HUDEP-2 (cell line): ENCODE measurements around the gene SPSB4.
"Not testable (repeated sequence)": the region's sequence is repeated elsewhere in the genome, so short reads cannot be mapped to it uniquely, and the experiment has no call there.

Experiments
- DNase-seq, 76 experiments: peaks; one replicate each; lab custom pipeline; 2025; ENCODE audit not compliant: unreplicated experiment in 76 of 76; lab: John Stamatoyannopoulos, UW

Gene SPSB4

DNA sequence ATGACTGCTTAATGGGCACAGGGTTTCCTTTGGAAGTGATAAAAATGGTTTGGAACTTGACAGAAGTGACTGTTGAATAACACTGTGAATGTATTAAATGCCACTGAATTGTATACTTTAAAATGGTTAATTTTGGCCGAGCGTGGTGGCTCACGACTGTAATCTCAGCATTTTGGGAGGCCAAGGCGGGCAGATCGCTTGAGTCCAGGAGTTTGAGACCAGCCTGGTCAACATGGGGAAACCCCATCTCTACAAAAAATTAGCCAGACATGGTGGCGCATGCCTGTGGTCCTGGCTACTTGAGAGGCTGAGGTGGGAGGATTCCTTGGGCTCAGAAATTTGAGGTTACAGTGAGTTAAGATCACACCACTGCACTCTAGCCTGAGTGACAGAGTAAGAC, 62.5 kb downstream of the SPSB4 start:
- DNase-seq: not testable (repeated sequence)

DNA sequence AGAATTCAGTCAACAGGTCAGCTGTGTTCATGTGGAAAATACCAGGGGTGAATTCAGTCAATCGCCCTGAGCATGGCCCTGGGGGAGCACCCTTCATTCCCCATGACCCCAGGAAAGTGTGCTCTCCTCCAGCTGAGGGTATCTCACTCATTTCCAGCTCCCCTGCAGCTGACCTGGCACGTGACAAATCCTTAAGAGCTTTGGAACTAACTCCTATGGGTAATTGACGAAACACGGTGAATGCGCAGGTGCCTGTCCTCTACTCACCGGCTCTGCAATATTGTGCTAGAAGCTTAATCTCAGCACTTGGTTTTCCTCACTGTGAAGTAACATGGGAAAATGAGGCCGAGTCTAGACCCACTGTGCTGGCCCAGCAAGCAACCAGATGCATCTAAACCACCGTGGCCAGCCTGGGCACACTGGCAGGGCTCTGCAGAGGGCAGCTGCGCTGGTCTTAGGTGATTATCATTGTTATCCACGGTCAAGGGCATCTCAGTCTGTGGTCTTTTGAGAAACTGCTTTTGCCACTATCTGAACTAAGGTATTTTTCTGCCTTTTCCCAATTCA, 63.1 kb downstream of the SPSB4 start:
- no peak for DNase-seq

DNA sequence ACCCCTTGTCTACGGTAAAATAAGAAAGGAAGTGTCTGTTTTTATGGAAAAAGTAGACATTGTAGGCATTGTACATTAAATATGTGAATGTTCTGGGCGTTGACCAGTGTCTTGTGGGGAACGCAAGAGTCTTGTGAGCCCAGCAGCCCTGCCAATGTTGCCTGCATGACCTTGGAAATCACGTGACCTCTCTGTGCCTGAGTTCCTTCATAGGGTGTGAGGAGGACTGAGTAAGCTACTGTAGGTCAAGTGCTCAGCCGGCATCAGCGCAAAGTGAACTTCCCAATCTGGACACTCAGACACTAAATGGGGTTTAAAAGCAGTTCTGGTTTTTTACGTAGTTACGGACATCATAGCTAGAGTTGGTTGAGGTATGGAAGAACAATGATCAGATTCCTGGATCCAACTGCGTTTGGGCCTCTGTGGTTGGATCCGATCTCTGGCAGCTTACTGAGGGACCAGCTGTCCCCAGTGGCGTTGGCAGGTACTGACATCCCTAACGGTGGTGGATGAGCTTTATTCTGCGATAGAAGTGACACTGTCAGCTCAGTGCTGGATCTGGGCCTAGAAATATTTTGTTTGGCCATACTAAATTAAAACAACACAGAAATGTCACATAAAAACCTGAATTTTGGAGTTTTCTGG, 63.8 kb downstream of the SPSB4 start:
- no peak for DNase-seq

DNA sequence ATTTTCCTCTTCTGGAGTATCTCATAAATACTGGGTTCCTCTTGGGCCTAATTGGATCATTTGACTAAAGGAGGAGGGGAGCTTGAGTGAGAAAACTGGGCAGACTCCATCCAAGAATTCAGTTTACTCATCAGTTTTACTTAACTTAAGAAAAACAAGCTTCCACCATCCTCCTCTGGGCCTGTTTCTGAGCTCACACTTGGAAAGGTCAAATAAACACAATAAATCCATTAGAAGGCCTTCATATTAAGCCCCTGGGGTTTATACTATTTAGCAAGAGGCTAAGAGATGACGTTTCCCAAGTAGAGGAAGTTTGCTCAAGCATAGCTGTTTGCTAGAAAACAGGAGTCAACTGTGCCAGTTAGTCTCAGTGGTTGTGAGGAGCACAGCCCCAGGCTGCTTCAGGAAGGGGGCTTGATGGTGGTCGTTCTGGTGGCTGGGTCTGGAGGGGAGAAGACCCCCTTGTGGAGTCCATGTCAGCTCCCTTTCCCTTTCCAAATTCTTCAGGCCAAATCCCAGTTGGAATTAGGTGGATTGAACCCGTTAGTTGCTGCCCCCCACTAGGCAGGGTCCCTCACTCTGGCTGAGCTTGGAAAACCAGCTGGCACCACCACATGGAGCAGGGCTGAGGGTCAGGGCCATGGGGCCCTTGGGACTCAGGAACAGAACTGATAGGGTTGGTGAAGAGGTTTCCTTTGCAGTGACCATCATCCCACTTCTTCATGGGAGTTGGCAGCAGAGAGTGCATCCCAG, 64.8 kb downstream of the SPSB4 start:
- DNase-seq: no peak

DNA sequence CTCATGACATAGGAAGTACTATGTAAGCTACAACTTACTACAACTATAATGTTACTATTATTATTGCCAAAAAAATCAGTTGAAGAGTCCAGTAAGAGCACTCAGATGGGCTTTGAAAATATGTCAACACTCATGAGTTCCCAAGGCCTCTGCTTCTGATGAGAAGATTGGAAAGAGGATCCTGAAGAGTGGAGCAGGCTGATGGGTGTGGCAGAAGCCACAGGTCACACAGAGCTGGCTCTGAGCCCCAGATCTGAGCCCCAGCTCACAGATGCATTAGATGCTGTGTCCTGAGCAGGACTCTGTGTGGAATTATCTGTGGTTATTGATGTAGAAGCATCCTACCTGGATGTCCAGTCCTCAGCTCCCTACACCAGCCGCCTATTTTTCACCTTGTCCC, 65.6 kb downstream of the SPSB4 start:
- no peak for DNase-seq

DNA sequence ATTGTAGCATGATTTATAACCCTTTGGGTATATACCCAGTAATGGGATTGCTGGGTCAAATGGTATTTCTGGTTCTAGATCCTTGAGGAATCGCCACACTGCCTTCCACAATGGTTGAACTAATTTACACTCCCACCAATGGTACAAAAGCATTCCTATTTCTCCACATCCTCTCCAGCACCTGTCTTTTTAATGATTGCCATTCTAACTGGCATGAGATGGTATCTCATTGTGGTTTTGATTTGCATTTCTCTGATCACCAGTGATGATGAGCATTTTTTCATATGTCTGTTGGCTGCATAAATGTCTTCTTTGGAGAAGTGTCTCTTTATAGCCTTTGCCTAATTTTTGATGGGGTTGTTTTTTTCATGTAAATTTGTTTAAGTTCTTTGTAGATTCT, 66.8 kb downstream of the SPSB4 start:
- DNase-seq: not testable (repeated sequence)

DNA sequence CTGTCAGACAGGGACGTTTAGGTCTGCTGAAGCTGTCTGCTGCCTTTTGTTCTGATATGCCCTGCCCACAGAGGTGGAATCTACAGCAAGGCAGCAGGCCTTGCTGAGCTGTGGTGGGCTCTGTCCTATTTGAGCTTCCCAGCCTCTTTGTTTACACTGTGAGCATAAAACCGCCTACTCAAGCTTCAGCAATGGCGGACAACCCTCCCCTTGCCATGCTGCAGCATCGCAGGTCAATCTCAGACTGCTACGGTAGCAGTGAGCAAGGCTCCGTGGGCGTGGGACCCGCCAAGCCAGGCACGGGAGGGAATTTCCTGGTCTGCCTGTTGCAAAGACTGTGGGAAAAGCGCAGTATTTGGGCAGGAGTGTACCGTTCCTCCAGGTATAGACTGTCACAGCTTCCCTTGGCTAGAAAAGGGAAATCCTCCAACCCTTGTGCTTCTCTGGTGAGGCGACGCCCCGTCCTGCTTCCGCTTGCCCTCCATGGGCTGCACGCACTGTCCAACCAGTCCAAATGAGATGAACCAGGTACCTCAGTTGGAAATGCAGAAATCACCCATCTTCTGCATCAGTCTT, 71.4 kb downstream of the SPSB4 start:
- no peak for DNase-seq

DNA sequence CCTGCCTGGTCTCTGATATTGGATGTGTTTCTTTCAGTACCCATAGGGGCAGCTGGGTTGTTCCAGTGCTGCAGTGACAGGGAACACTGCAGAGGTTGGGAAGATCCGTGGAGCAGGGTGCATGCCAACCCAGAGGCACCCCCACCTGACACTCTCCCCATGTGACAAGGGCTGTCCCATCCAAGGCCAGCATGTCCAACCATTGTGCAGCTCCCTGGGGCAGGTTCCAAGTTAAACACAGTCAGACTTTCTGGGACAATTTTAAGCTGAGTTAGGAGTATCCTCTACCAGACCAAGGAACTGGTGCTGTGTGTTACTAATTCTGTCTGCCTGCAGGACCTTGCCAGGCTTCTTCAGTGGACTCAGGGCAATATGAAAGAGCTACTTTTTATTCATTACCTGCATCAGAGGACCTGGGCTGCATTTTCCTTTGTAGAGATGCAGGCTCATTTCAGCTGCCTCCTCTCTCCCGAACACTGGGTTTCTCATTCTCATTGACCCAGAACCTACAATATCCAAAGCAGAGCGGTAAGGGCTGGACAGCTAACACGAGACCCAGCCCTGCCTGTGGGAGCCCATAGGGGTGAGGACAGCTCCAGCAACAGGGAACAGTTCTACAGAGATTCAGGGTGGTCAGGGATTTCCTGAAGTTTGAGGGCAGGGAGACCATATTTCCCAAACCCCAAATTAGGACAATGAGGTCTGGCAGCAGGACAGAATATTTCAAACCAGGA, 72.7 kb downstream of the SPSB4 start:
- no peak for DNase-seq

DNA sequence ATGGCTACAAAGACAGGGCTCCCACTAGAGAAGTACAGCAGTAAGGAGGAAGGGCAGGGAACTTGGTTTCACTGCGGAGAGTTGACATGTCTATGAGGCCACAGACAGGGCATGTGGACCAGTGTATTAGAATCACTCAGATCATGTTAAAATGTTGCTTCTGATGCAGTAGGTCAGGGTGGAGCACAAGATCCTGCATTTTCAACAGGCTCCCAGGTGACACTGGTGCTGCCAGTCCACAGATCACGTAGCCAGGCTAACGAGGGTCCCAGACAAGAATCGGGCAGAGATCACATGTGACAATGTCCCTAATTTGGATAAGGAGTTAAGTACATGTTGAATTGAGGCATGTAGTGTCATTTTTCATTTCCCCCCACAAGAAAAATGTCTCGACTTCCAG, 73.6 kb downstream of the SPSB4 start:
- no peak for DNase-seq

DNA sequence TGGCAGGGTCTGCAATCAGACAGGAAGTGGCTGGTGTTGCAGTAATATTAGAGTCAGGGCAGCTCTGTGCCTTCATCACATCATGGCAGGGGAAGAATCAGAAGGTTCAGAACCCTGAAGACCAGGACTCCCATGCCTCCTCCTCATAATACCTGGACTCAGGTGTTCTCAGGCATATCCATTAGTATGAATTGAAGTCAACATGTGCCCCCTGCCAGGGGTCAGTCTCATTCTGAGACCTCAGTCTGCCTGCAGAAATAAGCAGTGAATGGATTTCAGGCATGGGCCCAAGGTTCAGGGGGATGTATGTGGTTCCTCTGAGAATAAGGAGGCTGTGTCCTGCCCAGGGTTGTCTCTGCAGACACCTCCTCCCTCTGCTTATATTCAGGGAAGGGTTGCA, 74.2 kb downstream of the SPSB4 start:
- DNase-seq: no peak

DNA sequence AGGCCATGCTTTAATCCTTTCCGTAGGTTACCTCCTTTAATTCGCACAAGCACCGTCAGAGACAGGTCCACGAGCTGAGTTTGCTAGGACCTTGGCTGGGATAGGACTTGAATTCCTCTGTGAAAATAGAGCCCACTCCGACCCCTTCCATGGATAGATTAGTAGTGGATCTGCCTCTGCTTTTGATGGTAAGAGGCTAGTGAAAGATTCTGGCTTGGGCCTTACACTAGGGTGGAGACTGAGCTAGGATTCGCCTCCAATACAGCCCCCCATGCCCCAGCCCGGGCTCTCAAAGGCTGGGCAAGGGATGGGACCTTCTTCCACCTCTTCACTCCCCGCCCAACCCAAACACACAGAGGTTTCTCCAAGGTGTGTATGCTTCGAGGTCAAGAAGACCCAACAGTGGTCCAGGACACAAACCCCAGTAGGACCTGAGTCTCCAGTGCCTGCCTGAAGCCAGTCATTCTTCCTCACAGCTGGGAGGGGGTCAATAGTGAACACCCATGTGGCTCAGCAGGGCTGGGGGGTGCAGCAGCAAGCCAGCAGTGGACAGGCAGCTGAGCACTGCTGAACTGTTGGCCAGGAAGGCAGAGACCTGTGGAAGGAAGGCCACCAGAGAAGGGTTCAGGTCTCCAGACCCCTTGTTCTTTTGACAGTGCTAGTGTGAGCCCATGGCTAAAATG, 75.7 kb downstream of the SPSB4 start:
- DNase-seq: no peak

DNA sequence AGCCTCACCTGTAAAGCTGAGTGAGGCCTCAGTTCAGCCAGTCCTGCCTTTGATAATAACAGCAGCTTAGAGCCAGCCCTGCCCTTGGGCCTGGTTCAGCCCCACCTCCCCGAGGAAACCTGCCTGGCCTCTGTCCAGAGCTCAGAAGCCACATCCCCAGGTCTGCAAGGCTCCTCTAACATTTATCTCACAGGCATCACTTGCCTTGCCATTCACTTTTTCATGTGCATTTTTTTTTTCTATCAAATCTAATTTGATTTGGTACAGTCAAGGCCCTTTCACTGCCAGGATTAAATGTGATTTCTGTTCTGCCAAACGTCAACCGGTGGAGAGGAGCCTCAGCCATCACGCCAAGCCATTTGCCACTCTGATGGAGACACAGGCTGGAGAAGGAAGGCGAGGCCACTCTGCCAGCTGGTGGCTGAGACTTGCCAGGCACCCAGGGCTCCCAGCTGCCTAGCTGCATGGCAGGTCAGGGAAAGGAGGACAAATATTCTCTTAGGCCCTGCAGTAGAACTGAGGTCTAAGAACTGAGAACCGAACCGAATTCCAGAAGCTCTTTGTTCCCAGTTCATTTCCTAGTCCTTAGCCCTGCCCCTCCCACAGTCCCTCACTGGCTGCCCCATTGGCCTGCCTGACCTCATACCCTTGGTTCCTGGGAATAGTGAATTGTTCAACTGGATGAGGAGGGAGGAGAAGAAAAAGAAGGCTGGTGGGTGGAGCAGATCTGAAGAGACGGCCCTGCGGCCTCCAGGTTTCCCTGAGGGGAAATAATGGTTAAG, 76.4 kb downstream of the SPSB4 start:
- DNase-seq: no peak

DNA sequence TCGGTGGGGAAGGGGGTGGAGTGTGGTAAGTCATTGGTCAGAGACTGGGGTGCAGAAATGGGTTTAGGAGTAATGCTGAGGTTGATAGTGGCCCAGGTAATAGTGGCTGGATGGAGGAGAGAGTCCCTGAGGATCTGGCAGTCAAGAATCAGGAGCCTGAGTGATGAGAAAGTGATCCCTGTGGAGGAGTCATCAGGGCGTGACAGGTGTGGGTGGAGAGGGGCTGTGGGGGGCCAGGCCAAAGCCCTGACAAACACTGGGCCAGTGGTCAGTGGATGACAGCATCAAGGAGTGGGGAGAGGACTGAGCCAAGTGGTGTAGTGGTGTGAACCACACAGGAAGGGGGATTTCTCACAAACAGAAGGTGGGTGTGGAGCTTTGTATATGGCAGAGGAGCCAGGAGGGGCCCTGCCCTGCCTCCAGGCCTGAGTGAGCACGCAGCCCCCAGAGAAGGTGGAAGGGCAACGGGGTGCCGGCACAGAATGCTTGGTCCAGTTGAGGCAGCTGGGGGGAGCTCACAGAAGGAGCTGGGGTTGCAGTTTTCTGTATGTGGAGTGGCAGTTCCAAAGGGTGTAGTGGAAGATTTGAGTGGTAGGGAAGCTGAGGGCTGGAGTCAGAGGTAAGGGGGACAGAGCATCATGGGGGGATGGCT, 77.1 kb downstream of the SPSB4 start:
- no peak for DNase-seq

DNA sequence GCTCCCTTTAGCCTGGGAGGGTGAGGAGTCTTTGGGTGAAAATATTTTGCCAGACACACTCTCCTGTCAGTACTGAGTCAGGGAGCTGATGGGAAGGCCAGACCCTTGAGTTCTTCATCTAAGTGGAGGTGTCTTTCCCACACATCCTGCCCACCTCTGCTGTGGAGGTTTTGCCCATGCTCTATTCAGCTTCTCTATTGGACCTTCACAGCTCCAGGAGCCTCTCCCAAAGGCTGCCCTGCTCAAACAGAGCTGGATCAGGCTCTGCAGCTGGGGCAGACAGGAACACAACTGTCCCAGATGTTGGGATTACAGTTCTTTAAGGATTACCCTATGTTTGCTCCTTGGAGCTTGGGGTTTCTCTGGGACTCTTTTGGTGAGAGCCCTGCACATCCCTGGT, 77.9 kb downstream of the SPSB4 start:
- DNase-seq: no peak

DNA sequence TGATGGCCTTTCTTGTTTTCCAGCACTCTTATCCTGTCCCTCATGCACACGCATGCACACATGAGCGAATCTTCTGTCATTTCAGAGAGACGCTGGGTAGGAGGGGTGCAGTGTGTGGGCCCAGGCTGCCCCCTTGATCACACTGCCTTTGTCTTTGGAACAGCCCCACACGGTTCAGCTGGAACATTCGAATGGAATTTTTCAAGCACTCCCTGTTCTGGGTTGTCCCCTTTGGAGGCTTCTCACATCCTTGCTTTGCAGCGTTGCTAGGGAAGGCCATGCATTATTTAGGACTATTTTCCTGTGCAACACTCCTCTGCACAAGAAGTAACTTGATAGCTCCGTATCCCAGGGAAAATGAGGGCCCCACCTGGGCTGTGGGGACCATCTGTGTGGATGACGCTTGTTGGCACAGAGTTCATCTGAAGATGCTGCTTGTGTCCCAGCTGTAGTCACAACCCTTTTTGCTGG, 78.4 kb downstream of the SPSB4 start:
- DNase-seq: no peak

DNA sequence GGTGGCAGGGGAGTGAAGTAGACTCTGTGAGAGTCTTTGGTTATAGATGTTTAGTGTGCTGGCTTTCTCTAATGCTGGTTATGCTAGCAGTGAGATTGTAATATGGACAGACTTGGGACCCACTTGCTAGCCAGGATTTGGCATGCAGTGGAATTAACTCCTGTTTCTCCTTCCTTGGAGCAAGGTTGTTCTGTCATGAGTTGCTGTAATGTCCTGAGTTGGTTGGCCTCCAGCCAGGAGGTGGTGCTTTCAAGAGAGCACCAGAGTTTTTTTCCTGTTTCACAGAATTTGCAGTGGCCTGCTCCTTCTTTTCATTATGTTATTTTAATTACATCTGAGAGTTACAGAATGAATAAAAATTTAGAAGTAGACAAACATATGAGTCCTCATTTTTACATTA, 92.4 kb downstream of the SPSB4 start:
- DNase-seq: no peak

DNA sequence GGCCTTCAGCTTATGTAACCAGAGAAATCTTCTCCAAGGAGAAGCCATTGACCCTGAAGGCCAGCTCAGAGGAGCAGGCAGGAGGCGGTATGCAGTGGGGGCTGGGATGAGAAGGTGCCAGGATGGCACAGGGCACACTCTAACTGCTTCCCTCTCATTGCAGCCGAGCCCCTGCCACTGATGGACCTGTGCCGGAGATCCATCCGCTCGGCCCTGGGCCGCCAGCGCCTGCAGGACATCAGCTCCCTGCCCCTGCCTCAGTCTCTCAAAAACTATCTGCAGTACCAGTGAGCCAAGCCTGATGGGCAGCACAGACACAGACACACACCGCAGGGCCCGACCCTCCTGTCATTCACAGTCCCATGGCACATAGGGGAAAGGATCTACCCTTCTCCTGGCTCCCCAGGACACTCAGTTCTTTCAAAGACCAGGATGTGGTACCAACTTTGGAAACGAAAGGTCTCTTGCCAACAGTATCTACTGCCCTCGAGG, 95.9 kb downstream of the SPSB4 start:
- no peak for DNase-seq

DNA sequence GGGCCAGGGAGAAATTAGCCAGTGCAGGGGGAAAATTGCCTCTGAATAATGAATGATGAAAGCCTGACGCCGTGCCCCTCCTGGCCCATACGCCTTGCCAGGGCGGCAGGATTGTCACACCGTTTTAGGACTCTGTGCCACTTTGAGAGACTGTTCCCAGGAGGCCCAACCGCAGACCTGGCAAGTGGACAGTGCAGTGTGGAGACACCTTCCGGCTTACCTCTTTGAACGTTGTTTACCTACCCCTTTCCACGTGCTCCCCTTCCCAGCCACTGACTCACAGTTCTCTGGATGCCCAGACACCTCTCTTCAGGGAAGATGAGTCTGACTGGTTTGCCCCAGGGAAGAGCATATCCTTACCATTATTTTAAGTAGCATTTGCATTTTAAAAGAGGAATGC, 96.5 kb downstream of the SPSB4 start:
- no peak for DNase-seq

DNA sequence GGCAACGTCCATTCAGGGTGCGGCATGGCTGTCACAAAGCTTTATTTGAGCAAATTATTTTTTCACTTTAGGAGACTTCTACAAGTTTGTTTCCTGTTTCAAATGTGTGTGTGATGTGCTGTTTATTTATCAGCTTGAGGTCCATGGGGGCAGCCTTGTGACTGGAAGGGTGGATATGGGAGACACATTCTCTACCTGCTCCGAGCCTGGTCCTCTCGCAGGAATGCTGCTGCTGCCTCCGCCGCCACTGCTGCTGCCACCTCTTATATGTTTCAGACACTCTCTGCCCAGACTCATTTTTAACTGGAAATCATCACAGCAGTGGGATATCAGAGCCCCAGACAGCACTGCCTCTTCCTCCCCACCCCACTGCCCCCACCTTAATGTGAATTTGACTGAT, 97.0 kb downstream of the SPSB4 start:
- no peak for DNase-seq
